GM12878 (cell line): ENCODE results near the gene TMEM201. TPM values are rescaled to one million over a fixed set of nuclear protein-coding genes. Genes with fewer than 3 reads are reported as not detected.

Experiments used
- ATF7 ChIP-seq: fragments of 450-650 bp; IDR thresholded peaks from 2 replicates; pipeline ENCODE4 v1.6.1; 2016; ENCODE audit warnings: low read depth, mild to moderate bottlenecking
- CREB1 ChIP-seq: IDR thresholded peaks from 2 replicates; pipeline ENCODE4 v1.6.1; 2012; ENCODE audit warnings: low read depth, mild to moderate bottlenecking, inconsistent platforms
- EED ChIP-seq: sonication (generic); IDR thresholded peaks from 2 replicates; pipeline ENCODE4 v1.6.1; 2016; ENCODE audit warnings: antibody characterized with exemption, low read depth
- HCFC1 ChIP-seq: fragments of 150-350 bp; IDR thresholded peaks from 2 replicates; pipeline ENCODE4 v1.6.1; 2014; ENCODE audit warnings: low read length
- HDAC6 ChIP-seq: fragments of 200-600 bp; sonication (generic); IDR thresholded peaks from one replicate; pipeline ENCODE4 v1.8.0; 2017; ENCODE audit warnings: antibody characterized with exemption; ENCODE audit not compliant: unreplicated experiment
- JUND ChIP-seq: IDR thresholded peaks from 2 replicates; pipeline ENCODE4 v1.6.1; 2012; ENCODE audit warnings: low read depth, mild to moderate bottlenecking, low read length, improper control_type of control experiment, moderate library complexity
- KDM1A ChIP-seq: fragments of 200-600 bp; sonication (generic); IDR thresholded peaks from 2 replicates; pipeline ENCODE4 v1.6.1; 2016; ENCODE audit warnings: borderline replicate concordance
- LARP7 ChIP-seq: fragments of 450-650 bp; IDR thresholded peaks from 2 replicates; pipeline ENCODE4 v1.6.1; 2017; ENCODE audit warnings: mild to moderate bottlenecking
- PAX8 ChIP-seq: fragments of 450-650 bp; IDR thresholded peaks from 2 replicates; pipeline ENCODE4 v1.6.1; 2017; ENCODE audit warnings: mild to moderate bottlenecking, moderate library complexity
- PML ChIP-seq: IDR thresholded peaks from 2 replicates; pipeline ENCODE4 v1.6.1; 2012; ENCODE audit warnings: low read length, inconsistent platforms
- POU2F2 ChIP-seq: IDR thresholded peaks from 3 replicates; pipeline ENCODE4 v1.6.1; 2011; ENCODE audit warnings: low read depth, mild to moderate bottlenecking, low read length, borderline replicate concordance
- PRDM15 ChIP-seq: fragments of 450-650 bp; formaldehyde crosslinking; IDR thresholded peaks from 2 replicates; pipeline ENCODE4 v1.4.0; 2020; ENCODE audit warnings: mild to moderate bottlenecking, moderate library complexity
- RAD51 ChIP-seq: fragments of 450-650 bp; IDR thresholded peaks from 2 replicates; pipeline ENCODE4 v1.6.1; 2016; ENCODE audit warnings: moderate library complexity, mild to moderate bottlenecking, inconsistent platforms
- SPI1 ChIP-seq: IDR thresholded peaks from 2 replicates; pipeline ENCODE4 v1.6.1; 2011; ENCODE audit warnings: low read depth, mild to moderate bottlenecking, low read length, moderate library complexity, borderline replicate concordance; ENCODE audit not compliant: insufficient read depth
- SRF ChIP-seq, 2 experiments: IDR thresholded peaks; 2 replicates each; pipeline ENCODE4 v1.6.1; 2011; ENCODE audit warnings: low read depth in 2 of 2, low read length in 2 of 2, mild to moderate bottlenecking in 1 of 2, moderate library complexity in 1 of 2
- TBL1XR1 ChIP-seq: IDR thresholded peaks from 2 replicates; pipeline ENCODE4 v1.6.1; 2012; ENCODE audit warnings: low read depth, low read length, improper control_type of control experiment
- TCF7 ChIP-seq: IDR thresholded peaks from 2 replicates; pipeline ENCODE4 v1.6.1; 2014; ENCODE audit warnings: antibody characterized with exemption, borderline replicate concordance
- YY1 ChIP-seq: IDR thresholded peaks from 2 replicates; pipeline ENCODE4 v1.6.1; 2011; ENCODE audit warnings: low read depth, mild to moderate bottlenecking, low read length
- polyA plus RNA-seq, 11 experiments: library from polyadenylated mRNA; depleted of rRNA in 4 of 11; unstranded in 6 of 11; stranded (reverse) in 5 of 11; fragments of >200 nt; fragmentation: Nextera tagmentation in 4 of 11; fragmentation: Illumina TruSeq in 1 of 11; extraction: Ambion mirVana in 4 of 11; extraction: Trizol in 1 of 11; gene quantifications; 1 replicate in 1 of 11; 2 replicates in 10 of 11; pipeline versions ENCODE4 v1.2.1 to v1.2.3, GENCODE V29; 2011 to 2016; ENCODE audit warnings: inconsistent platforms in 2 of 11, missing spikeins in 2 of 11, low read depth in 1 of 11
- total RNA-seq, 4 experiments: library from RNA; depleted of rRNA in 3 of 4; stranded (reverse); fragments of >200 nt in 3 of 4; fragmentation: Illumina TruSeq in 1 of 4; extraction: Trizol in 1 of 4; gene quantifications; 2 replicates each; pipeline versions ENCODE4 v1.2.1 to v1.2.3, GENCODE V29; 2013 to 2021
- TF ChIP-seq, protein P1 (sequence below): fragments of 450-650 bp; IDR thresholded peaks from 2 replicates; pipeline ENCODE4 v1.6.1; 2016; ENCODE audit warnings: mild to moderate bottlenecking, moderate library complexity, borderline replicate concordance
- TF ChIP-seq, protein P2 (sequence below): fragments of 450-650 bp; formaldehyde crosslinking; IDR thresholded peaks from 2 replicates; pipeline ENCODE4 v1.5.0; 2022; ENCODE audit warnings: mild to moderate bottlenecking, missing genetic modification characterization

TMEM201 gene
- total and polyA plus RNA-seq, 10 of the 15 experiments (the other 5 are each of a cell fraction or from before 2014, with no cell fraction given): 0.13 to 26.6 (median 6.1) TPM

- TF ChIP-seq, protein P1, sequence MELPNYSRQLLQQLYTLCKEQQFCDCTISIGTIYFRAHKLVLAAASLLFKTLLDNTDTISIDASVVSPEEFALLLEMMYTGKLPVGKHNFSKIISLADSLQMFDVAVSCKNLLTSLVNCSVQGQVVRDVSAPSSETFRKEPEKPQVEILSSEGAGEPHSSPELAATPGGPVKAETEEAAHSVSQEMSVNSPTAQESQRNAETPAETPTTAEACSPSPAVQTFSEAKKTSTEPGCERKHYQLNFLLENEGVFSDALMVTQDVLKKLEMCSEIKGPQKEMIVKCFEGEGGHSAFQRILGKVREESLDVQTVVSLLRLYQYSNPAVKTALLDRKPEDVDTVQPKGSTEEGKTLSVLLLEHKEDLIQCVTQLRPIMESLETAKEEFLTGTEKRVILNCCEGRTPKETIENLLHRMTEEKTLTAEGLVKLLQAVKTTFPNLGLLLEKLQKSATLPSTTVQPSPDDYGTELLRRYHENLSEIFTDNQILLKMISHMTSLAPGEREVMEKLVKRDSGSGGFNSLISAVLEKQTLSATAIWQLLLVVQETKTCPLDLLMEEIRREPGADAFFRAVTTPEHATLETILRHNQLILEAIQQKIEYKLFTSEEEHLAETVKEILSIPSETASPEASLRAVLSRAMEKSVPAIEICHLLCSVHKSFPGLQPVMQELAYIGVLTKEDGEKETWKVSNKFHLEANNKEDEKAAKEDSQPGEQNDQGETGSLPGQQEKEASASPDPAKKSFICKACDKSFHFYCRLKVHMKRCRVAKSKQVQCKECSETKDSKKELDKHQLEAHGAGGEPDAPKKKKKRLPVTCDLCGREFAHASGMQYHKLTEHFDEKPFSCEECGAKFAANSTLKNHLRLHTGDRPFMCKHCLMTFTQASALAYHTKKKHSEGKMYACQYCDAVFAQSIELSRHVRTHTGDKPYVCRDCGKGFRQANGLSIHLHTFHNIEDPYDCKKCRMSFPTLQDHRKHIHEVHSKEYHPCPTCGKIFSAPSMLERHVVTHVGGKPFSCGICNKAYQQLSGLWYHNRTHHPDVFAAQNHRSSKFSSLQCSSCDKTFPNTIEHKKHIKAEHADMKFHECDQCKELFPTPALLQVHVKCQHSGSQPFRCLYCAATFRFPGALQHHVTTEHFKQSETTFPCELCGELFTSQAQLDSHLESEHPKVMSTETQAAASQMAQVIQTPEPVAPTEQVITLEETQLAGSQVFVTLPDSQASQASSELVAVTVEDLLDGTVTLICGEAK: no peak
- TF ChIP-seq SRF (IDR thresholded peaks at IDR 0.05; ENCODE audit: low read depth in 2 of 2, low read length in 2 of 2): peak in 1 of 2 experiments; percentile 34; a peak in 1 of 4 replicates
- no peak; the same call in 1 of the 2 replicates for TF ChIP-seq YY1
- TF ChIP-seq KDM1A: no peak
- no peak for TF ChIP-seq JUND
- no peak for TF ChIP-seq POU2F2
- TF ChIP-seq LARP7: no peak
- TF ChIP-seq HDAC6: no peak
- no peak for TF ChIP-seq PRDM15 (CRISPR knock-in tag)
- 0 out of 2 replicates have a peak, but pooled peaks have one; percentile 18 for TF ChIP-seq PML
- TF ChIP-seq TCF7: no peak
- TF ChIP-seq HCFC1: no peak
- TF ChIP-seq TBL1XR1: no peak
- TF ChIP-seq ATF7: no peak
- TF ChIP-seq EED: 0 out of 2 replicates have a peak, but pooled peaks have one; percentile 21
- TF ChIP-seq RAD51: no peak
- no peak for TF ChIP-seq PAX8
- no peak for TF ChIP-seq CREB1
- TF ChIP-seq SPI1: peak; percentile 37; the same call in 1 of the 2 replicates
- TF ChIP-seq, protein P2, sequence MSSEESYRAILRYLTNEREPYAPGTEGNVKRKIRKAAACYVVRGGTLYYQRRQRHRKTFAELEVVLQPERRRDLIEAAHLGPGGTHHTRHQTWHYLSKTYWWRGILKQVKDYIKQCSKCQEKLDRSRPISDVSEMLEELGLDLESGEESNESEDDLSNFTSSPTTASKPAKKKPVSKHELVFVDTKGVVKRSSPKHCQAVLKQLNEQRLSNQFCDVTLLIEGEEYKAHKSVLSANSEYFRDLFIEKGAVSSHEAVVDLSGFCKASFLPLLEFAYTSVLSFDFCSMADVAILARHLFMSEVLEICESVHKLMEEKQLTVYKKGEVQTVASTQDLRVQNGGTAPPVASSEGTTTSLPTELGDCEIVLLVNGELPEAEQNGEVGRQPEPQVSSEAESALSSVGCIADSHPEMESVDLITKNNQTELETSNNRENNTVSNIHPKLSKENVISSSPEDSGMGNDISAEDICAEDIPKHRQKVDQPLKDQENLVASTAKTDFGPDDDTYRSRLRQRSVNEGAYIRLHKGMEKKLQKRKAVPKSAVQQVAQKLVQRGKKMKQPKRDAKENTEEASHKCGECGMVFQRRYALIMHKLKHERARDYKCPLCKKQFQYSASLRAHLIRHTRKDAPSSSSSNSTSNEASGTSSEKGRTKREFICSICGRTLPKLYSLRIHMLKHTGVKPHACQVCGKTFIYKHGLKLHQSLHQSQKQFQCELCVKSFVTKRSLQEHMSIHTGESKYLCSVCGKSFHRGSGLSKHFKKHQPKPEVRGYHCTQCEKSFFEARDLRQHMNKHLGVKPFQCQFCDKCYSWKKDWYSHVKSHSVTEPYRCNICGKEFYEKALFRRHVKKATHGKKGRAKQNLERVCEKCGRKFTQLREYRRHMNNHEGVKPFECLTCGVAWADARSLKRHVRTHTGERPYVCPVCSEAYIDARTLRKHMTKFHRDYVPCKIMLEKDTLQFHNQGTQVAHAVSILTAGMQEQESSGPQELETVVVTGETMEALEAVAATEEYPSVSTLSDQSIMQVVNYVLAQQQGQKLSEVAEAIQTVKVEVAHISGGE (CRISPR knock-in tag): no peak
Observed at GRCh38 chr1:9654051-9654833, 65.5 kb downstream of the TMEM201 start (continued).
